Stimulated activated CD4-positive, alpha-beta T cell treated with anti-CD3 and anti-CD28 coated beads, Interleukin-15, amount 100 ng/mL, for 48 hours (primary cell): ENCODE data around the gene ANKRD34C.
"Not testable (repeated sequence)": the region's sequence is repeated elsewhere in the genome, so short reads cannot be mapped to it uniquely, and the experiment has no call there.

ENCODE experiments used
- DNase-seq, 2 donors: peaks; one replicate each; pipeline ENCODE4 v3.0.0-alpha.2; 2020; ENCODE audit warnings: low read depth in 2 of 2

The ANKRD34C gene

DNA sequence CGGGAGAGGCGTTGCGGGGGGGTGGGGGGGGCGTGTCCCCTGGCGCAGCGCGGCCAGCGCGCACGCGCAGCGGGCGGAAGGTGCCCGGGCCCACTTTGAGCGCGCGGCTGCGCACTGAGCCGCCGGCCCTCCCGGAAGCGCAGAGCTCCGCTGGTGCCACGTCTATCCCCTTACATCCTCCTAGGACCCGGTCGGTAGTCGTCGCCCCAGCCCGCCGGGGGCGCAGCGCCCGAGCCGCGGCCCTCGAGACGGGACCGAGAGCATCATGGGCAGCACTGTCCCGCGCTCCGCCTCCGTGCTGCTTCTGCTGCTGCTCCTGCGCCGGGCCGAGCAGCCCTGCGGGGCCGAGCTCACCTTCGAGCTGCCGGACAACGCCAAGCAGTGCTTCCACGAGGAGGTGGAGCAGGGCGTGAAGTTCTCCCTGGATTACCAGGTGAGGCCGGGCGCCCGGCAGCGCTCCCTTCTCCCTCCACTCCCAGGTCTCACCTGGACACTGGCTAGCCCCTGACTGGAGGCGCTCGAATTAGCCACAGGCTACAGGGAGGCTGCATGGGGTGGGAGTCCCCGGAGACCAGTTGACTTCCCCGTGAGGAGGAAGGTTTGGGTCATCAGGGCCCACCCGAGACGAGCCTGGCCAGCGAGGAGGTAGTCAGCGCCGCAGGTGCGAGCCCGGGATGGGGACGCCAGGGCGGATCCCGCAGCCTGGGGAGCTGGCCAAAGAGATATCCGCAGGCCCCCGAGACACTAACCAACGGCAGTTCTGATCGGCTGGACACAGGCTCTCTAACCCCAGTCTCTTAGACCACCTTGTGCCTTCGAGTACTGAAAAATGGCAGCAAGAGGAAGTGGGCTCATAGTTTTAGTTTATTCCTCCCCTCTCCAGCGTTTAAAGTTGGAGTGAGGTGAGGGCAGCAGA lies 28.7 kb downstream of the ANKRD34C start, which contains the start of gene TMED3:
TSS of gene TMED3 (plus strand) at position 128 of the 916 bp plus-strand sequence. CDS start at position 266, 138 bp downstream.
- peak; percentile 68 to 79 for DNase-seq

DNA sequence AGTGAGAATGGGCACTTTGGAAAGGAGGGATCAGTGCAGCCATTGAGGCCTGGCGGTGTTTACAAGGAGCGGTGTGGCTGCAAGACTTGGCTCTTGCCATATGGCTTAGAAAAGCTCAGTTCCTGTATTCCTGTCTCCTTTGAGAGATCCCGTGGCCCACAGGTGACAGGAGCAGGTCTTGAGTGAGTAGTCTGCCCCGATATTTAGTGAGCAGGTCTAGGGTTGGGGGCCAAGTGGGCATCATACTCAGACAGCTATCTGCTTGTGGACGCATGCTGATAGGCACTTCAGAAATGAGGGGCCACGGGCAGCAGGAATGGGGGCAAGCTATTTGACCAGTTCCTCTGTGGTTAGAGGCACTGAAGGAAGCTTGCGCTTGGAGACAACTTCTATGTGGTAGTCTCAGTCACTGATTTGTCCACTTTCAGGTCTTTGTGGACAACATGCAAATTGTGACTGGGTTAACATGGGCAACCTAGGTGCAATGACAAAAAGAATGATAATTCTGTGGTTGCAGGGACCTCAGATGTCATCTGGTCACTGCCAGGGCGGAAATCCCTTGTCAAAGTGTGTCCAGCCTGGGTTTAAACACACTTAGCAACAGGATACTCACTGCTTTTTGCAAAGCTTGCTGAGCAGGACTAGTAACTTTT lies 29.5 kb downstream of the ANKRD34C start:
- DNase-seq, result no peak

DNA sequence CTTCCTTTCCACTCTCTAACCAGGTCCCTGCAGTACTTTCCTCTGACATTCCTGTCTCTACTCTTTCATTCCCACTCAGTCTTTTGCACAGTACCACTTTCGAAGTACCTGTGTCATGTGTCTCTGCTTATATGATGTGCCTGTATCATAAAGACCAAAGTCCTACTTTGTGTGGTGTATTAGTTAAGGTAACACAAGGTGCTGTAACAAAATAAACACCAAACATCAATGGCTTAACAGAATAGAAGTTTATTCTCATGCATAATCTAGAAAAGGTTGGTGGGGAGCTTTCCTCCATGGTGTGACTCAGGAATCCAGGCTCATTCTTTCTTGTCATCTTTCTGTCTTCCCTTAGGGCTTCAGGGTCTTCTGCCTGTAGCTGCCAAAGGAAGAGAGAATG lies 31.7 kb downstream of the ANKRD34C start:
- no peak for DNase-seq

DNA sequence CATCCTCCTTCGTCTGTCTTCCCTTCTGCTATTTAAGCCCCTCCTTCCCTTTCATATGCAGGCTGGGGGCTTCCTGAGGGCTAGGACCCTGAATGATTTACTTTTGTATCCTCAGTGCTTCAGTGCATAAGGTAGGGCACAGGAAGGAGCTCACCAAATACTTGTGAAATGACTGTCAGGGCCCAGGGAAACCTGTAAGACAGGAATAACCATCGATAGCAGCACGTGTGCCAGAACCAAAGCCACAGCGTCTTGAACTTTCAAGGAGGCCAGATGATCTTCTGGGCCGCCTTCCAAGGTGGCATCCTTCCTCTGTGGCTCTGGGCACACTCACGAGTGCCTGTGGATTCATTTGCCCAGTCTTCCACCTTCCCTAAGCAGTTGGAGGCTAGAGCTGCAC lies 32.3 kb downstream of the ANKRD34C start:
- no peak for DNase-seq

DNA sequence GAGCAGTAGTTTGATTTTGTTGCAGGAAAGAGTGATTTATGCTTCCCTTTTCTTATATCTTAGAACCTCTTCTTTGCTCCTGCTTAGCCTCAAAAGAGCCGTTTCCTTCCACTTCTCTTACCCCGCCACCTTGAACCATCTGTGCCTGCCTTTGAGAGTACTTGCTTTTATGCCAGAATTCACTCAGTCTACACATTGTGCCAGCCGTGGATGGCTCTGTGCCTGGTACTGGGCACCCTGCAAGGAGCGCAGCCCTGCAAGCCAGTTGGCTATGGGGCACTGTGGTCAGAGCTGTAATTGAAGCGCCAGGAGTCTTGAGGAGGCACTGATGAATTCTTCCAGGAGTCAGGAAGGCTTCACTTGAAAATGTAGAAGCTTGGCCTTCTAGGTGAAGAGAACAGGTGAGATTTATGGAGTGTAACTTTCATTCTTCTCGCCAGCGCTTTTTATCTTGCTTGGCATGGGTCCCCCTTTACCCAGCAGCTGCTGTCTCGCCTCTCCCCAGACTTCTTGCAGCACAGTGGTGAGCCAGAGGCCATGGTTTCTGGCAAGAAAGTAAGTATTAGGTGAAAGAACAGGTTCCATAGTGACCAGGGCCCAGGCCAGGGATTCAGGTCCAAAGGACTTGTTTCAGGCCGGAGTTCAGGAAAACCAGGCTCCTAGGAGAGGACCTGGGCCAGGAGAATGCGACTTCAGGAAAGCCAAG lies 33.3 kb downstream of the ANKRD34C start:
- DNase-seq, result no peak

DNA sequence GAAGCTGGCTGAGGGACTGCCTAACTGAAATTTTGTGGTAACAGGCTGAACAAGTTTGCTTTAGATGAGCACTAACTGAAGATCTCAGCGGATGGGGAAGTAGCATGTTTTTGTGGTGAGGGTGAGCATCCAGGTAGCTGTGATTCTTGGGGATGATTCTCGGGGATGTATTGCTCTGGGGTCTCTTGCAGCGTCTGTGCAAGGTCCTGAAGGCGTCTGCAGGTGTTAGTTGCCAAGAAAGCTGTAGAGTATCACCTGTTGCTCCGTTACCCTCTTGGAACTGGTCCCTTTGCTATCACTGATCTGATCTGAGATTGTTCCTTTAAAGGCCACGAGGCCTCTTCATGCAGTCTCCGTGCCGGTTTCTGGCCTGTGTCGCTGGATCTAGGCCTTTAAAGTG lies 34.3 kb downstream of the ANKRD34C start:
- DNase-seq, result no peak

DNA sequence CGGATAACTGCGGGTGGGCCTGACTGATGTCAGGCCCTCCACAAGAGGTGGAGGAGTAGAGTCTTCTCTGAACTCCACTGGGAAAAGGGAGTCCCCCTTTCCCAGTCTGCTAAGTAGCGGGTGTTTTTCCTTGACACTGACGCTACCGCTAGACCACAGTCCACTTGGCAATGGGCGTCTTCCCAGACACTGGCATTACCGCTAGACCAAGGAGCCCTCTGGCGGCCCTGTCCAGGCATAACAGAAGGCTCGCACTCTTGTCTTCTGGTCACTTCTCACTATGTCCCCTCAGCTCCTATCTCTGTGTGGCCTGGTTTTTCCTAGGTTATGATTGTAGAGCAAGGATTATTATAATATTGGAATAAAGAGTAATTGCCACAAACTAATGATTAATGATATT lies 37.5 kb downstream of the ANKRD34C start:
- DNase-seq, result not testable (repeated sequence)

DNA sequence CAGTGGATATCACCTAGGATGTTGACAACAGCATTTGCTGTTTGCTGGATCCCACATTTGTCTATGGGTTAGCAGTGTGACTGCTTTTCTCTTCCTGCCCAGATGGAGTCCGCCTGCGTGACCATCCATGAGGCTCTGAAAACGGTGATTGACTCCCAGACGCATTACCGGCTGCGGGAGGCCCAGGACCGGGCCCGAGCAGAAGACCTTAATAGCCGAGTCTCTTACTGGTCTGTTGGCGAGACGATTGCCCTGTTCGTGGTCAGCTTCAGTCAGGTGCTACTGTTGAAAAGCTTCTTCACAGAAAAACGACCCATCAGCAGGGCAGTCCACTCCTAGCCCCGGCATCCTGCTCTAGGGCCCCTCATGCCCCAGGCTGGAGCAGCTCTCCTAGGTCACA lies 39.4 kb downstream of the ANKRD34C start:
- DNase-seq, result no peak

DNA sequence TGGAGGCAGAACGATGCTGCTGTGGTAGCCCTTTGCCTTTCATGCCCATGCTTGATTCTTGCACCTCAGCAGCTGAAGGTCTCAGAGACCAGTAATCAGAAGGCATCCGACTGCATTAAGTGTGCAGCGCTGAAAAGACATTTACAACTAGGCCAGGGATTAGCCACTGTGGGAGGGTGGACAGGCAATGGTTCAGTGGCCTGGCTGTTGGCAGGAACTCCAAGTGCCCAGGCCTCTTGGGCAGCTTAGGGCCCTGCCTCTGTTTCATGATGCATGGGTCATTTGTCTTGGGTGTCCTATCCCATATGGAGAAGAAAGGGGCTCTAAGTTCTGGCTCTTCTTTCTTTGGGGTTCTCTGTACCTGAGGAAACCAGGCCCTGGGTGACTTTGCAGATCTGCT lies 39.8 kb downstream of the ANKRD34C start:
- DNase-seq, result no peak

DNA sequence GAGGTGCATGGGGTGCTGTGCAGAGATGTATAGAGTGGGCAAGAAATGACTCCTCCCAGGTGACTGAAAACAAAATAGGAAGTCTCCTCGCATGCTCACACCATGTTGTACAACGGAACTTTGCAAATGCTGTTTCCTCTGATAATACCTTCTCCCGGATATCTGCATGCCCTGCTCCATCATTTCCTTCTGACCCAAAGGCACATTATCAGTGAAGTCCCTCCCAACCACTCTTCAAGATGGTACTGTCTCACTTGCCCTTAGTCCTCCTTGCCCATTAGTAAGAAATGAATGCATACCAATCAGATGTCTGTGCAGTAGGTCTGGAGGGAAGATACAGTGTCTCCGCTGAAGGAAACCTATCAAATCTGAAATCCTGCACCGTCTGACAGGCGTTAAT lies 40.4 kb downstream of the ANKRD34C start:
- DNase-seq, result no peak

DNA sequence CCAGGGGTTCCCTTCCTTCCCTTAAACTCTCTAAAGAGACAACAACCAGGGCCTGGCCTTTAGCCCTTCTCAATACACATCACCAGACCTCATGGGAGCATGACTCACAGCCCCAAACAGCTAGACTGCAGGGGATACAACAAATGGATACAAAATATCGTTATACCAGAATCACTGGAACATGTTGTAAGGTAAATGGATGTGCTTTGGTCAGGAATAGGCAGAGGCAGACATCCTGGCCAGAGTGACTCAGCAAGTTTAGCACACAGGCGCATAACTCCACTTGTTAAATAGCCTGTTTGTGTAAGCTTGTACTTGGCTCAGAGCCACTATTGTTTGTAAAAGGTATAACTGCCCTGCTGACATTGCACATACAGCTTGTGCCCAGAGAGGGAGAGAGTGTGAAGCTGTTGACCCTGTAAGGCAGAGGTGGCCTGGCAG lies 46.7 kb downstream of the ANKRD34C start:
- no peak for DNase-seq
